Measurements from ENCODE around the gene SLAMF1. TPM values are rescaled to one million over a fixed set of nuclear protein-coding genes. Genes with fewer than 3 reads are reported as not detected.

Gene SLAMF1
- total RNA-seq, 1 donor from 2014 or later: not detected

GRCh38 chr1:160634543-160635491, 12.0 kb downstream of the SLAMF1 start:
- peaks cover 3% of the 10 kb centered on the region for H3K4me1 Mint-ChIP-seq (ENCODE audit: low read depth, unreplicated experiment)
- H3K27me3 Mint-ChIP-seq (ENCODE audit: unreplicated experiment): no peaks in the 10 kb centered on the region
- no peak overlapping the region for H3K27ac Mint-ChIP-seq (ENCODE audit: unreplicated experiment)
- TF ChIP-seq CTCF (IDR thresholded peaks at IDR 0.05; ENCODE audit: partially characterized antibody, unreplicated experiment): no peak
- H3K36me3 Mint-ChIP-seq (ENCODE audit: unreplicated experiment): no peaks in the 10 kb centered on the region
- no peaks in the 10 kb centered on the region for H3K9me3 Mint-ChIP-seq (ENCODE audit: unreplicated experiment)
- no peak for DNase-seq
- H3K4me3 Mint-ChIP-seq (ENCODE audit: unreplicated experiment): no peak overlapping the region

GRCh38 chr1:160633330-160633903, 13.4 kb downstream of the SLAMF1 start:
- Mint-ChIP-seq H3K27me3 (ENCODE audit: unreplicated experiment) (no peaks in the 10 kb centered on the region), H3K27ac (ENCODE audit: unreplicated experiment) (no peak overlapping the region), H3K4me3 (ENCODE audit: unreplicated experiment) (no peak overlapping the region), H3K36me3 (ENCODE audit: unreplicated experiment) (no peaks in the 10 kb centered on the region), H3K9me3 (ENCODE audit: unreplicated experiment) (no peaks in the 10 kb centered on the region), H3K4me1 (ENCODE audit: low read depth, unreplicated experiment) (peaks cover 3% of the 10 kb centered on the region)
- DNase-seq: no peak
- TF ChIP-seq CTCF (IDR thresholded peaks at IDR 0.05; ENCODE audit: partially characterized antibody, unreplicated experiment): no peak

- H3K27ac Mint-ChIP-seq (ENCODE audit: unreplicated experiment): no peak overlapping the region
- H3K27me3 Mint-ChIP-seq (ENCODE audit: unreplicated experiment): no peaks in the 10 kb centered on the region
- H3K9me3 Mint-ChIP-seq (ENCODE audit: unreplicated experiment): no peaks in the 10 kb centered on the region
- H3K36me3 Mint-ChIP-seq (ENCODE audit: unreplicated experiment): no peaks in the 10 kb centered on the region
- TF ChIP-seq CTCF (IDR thresholded peaks at IDR 0.05; ENCODE audit: partially characterized antibody, unreplicated experiment): no peak
- peaks cover 3% of the 10 kb centered on the region for H3K4me1 Mint-ChIP-seq (ENCODE audit: low read depth, unreplicated experiment)
- H3K4me3 Mint-ChIP-seq (ENCODE audit: unreplicated experiment): no peak overlapping the region
- DNase-seq: no peak
Measured at GRCh38 chr1:160631983-160632625, 14.7 kb downstream of the SLAMF1 start.

GRCh38 chr1:160630523-160631451, 16.1 kb downstream of the SLAMF1 start:
- H3K9me3 Mint-ChIP-seq (ENCODE audit: unreplicated experiment): no peaks in the 10 kb centered on the region
- H3K27ac Mint-ChIP-seq (ENCODE audit: unreplicated experiment): no peak overlapping the region
- no peaks in the 10 kb centered on the region for H3K36me3 Mint-ChIP-seq (ENCODE audit: unreplicated experiment)
- peaks cover 3% of the 10 kb centered on the region for H3K4me1 Mint-ChIP-seq (ENCODE audit: low read depth, unreplicated experiment)
- H3K27me3 Mint-ChIP-seq (ENCODE audit: unreplicated experiment): peaks cover 2% of the 10 kb centered on the region
- DNase-seq: no peak
- TF ChIP-seq CTCF (IDR thresholded peaks at IDR 0.05; ENCODE audit: partially characterized antibody, unreplicated experiment): no peak
- no peak overlapping the region for H3K4me3 Mint-ChIP-seq (ENCODE audit: unreplicated experiment)

Data from glutamatergic neuron (in vitro differentiated cells).